ENCODE data around the gene TTYH1. TPM values are rescaled to one million over a fixed set of nuclear protein-coding genes. Genes with fewer than 3 reads are reported as not detected.

TTYH1 gene
- total and polyA plus RNA-seq, 12 donors = 0.61 to 4.0 (median 1.6) TPM; not detected in 4

GRCh38 chr19:54452626-54453025 lies 37.4 kb downstream of the TTYH1 start:
- Histone ChIP-seq H3K4me1 (replicated peaks in 1 of 2) (peaks cover 12 to 21% of the 10 kb centered on the region in 2 donors), H3K27me3 (no peaks in the 10 kb centered on the region), H3K9me3 (replicated peaks in 1 of 3) (no peaks in the 10 kb centered on the region), H3K27ac (no peak overlapping the region), H3K4me3 (no peak overlapping the region), H3K36me3 (replicated peaks in 1 of 2) (peaks cover 0 to 66% of the 10 kb centered on the region in 2 donors)
- 84 to 92% (median 91%) methylated on average over 3 to 11 of the region's 11 CpGs for WGBS, 4 donors
- intact Hi-C loops (cut with DNase I) = no loop called here
- no peak for DNase-seq
- TF ChIP-seq POLR2A (IDR thresholded peaks at IDR 0.05) (no peak), CTCF (IDR thresholded peaks at IDR 0.05) (no peak)

GRCh38 chr19:54453921-54454780 lies 38.9 kb downstream of the TTYH1 start:
- no peak for TF ChIP-seq POLR2A (IDR thresholded peaks at IDR 0.05)
- no peak for TF ChIP-seq CTCF (IDR thresholded peaks at IDR 0.05)
- Histone ChIP-seq H3K27ac (no peak overlapping the region), H3K9me3 (replicated peaks in 1 of 3) (no peaks in the 10 kb centered on the region), H3K4me1 (replicated peaks in 1 of 2) (peaks cover 12 to 19% of the 10 kb centered on the region in 2 donors), H3K4me3 (no peak overlapping the region), H3K36me3 (replicated peaks in 1 of 2) (peaks cover 0 to 82% of the 10 kb centered on the region in 2 donors), H3K27me3 (no peaks in the 10 kb centered on the region)
- 90 to 92% (median 91%) methylated on average over 19 to 31 of the region's 31 CpGs for WGBS, 4 donors
- no peak for DNase-seq
- intact Hi-C loops (cut with DNase I) = no loop called here

GRCh38 chr19:54454781-54455675 lies 39.8 kb downstream of the TTYH1 start:
- no peaks in the 10 kb centered on the region for H3K9me3 ChIP-seq (replicated peaks in 1 of 3)
- no peaks in the 10 kb centered on the region for H3K27me3 ChIP-seq
- intact Hi-C loops (cut with DNase I) = no loop called here
- TF ChIP-seq CTCF (IDR thresholded peaks at IDR 0.05) = no peak
- TF ChIP-seq POLR2A (IDR thresholded peaks at IDR 0.05) = no peak
- no peak overlapping the region for H3K27ac ChIP-seq
- peaks cover 11 to 23% of the 10 kb centered on the region in 2 donors for H3K4me1 ChIP-seq (replicated peaks in 1 of 2)
- peaks cover 0 to 90% of the 10 kb centered on the region in 2 donors for H3K36me3 ChIP-seq (replicated peaks in 1 of 2)
- 91 to 97% (median 92%) methylated on average over 21 to 33 of the region's 33 CpGs for WGBS, 4 donors
- H3K4me3 ChIP-seq = no peak overlapping the region
- no peak for DNase-seq

- Histone ChIP-seq H3K9me3 (replicated peaks in 1 of 3) (no peaks in the 10 kb centered on the region), H3K27ac (no peak overlapping the region), H3K4me1 (replicated peaks in 1 of 2) (peaks cover 4 to 17% of the 10 kb centered on the region in 2 donors), H3K36me3 (replicated peaks in 1 of 2) (peaks cover 0 to 99% of the 10 kb centered on the region in 2 donors), H3K4me3 (no peak overlapping the region), H3K27me3 (no peaks in the 10 kb centered on the region)
- DNase-seq = no peak
- 93 to 94% (median 93%) methylated on average over 33 to 40 of the region's 40 CpGs for WGBS, 4 donors
- intact Hi-C loops (cut with DNase I) = no loop called here
- TF ChIP-seq POLR2A (IDR thresholded peaks at IDR 0.05) = no peak
- TF ChIP-seq CTCF (IDR thresholded peaks at IDR 0.05) = no peak
Observed at GRCh38 chr19:54455786-54456422, 40.6 kb downstream of the TTYH1 start.

Measured in adrenal gland (tissue), 12 donors.